ENCODE measurements around the gene CRB2. TPM values are rescaled to one million over a fixed set of nuclear protein-coding genes. Genes with fewer than 3 reads are reported as not detected.

Gene CRB2
- total and polyA plus RNA-seq, 2 of the 4 experiments (the other 2 are of a cell fraction) = not detected

DNA sequence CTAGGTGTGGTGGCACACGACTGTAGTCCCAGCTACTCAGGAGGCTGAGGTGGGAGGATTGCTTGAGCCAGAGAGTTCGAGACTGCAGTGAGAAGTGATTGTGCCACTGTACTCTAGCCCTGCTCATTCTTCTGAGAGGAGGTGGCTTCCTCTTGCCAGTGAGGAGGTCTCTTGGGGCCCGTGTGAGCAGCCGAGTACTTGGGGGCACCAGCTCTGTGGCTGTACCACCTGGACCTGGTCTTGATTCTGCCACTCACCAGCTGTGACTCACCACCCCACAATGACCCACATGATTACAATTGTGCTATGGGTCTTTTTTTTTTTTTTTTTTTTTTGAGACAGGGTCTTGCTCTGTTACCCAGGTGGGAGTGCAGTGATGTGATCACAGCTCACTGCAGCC, 18.0 kb upstream of the CRB2 start:
- intact Hi-C loops (cut with micrococcal nuclease) = loop anchor here (5.0 kb wide), 1 partner anchor 71 kb away; the partner anchor contains the start of gene STRBP
- DNase-seq (no peak), ATAC-seq (ENCODE audit: low read depth) (no peak)
- in situ Hi-C loops (cut with MboI; ENCODE audit: low sequenced_read_pairs) = loop anchor here (25.0 kb wide), 1 partner anchor 501 kb away; the partner anchor contains the start of gene PDCL
- Histone ChIP-seq H3K9me1 (ENCODE audit: insufficient read depth, low read length) (no peaks in the 10 kb centered on the region), H4K8ac (ENCODE audit: low read depth in 2 of 2, low read length in 2 of 2) (no peak overlapping the region), H3K27me3 (ENCODE audit: control insufficient read depth, insufficient read depth, low read length) (peaks cover 8% of the 10 kb centered on the region), H3K9me3 (ENCODE audit: control insufficient read depth, insufficient read depth, low read length) (no peaks in the 10 kb centered on the region), H2BK5ac (ENCODE audit: low read depth, low read length, poor library complexity, severe bottlenecking) (no peak overlapping the region), H4K20me1 (ENCODE audit: insufficient read depth, low read length) (no peaks in the 10 kb centered on the region), H3K36me3 (ENCODE audit: control insufficient read depth, insufficient read depth, low read length) (no peaks in the 10 kb centered on the region), H4K91ac (ENCODE audit: insufficient read depth, low read depth, low read length) (no peak overlapping the region), H2BK120ac (ENCODE audit: low read depth, low read length) (no peak overlapping the region), H3K56ac (ENCODE audit: extremely low read depth, insufficient read depth, low read length) (no peak overlapping the region), H2BK20ac (ENCODE audit: low read depth, low read length) (no peak overlapping the region), H3K79me1 (ENCODE audit: low read depth in 1 of 2, low read length in 2 of 2) (no peaks in the 10 kb centered on the region), H3K4me3 (ENCODE audit: insufficient read depth, low read depth, low read length) (no peak overlapping the region), H3K23ac (ENCODE audit: low read depth, low read length) (no peak overlapping the region), H3K4me2 (ENCODE audit: low read depth, low read length) (no peak overlapping the region), H3K4me1 (ENCODE audit: control insufficient read depth, insufficient read depth, low read length) (peaks cover 4% of the 10 kb centered on the region; the same call in 1 of the 2 replicates), H3K18ac (ENCODE audit: low read depth, low read length) (no peak overlapping the region), H2AK9ac (replicated peaks; ENCODE audit: low read depth, low read length, poor library complexity) (no peak overlapping the region), H3K27ac (ENCODE audit: insufficient read depth, low read length) (no peak overlapping the region), H3K14ac (replicated peaks; ENCODE audit: low read depth, low read length) (no peak overlapping the region), H4K5ac (ENCODE audit: low read depth, low read length) (no peak overlapping the region), H2AK5ac (ENCODE audit: low read depth, low read length) (no peak overlapping the region), H3K9ac (ENCODE audit: low read depth, low read length) (no peak overlapping the region), H2BK15ac (ENCODE audit: low read depth, low read length) (no peak overlapping the region), H3K4ac (ENCODE audit: low read depth, low read length) (no peak overlapping the region), H2AFZ (replicated peaks; ENCODE audit: low read length, poor library complexity) (no peak overlapping the region)
- CTCF ChIA-PET = interaction anchor here (0.7 kb wide), 1 partner anchor 255 kb away, joined by 8 read pairs; no protein-coding TSS in a partner anchor
- dilution Hi-C loops (cut with HindIII; ENCODE audit: low sequenced_read_pairs, unreplicated experiment) = no loop called here
- POLR2A ChIA-PET (ENCODE audit: unreplicated experiment) = no interaction called here
- no peak for TF ChIP-seq POLR2A (IDR thresholded peaks at IDR 0.05; ENCODE audit: low read depth, low read length)
- no peak for TF ChIP-seq RFX5 (IDR thresholded peaks at IDR 0.05; ENCODE audit: low read depth, low read length)
- TF ChIP-seq, protein P1, sequence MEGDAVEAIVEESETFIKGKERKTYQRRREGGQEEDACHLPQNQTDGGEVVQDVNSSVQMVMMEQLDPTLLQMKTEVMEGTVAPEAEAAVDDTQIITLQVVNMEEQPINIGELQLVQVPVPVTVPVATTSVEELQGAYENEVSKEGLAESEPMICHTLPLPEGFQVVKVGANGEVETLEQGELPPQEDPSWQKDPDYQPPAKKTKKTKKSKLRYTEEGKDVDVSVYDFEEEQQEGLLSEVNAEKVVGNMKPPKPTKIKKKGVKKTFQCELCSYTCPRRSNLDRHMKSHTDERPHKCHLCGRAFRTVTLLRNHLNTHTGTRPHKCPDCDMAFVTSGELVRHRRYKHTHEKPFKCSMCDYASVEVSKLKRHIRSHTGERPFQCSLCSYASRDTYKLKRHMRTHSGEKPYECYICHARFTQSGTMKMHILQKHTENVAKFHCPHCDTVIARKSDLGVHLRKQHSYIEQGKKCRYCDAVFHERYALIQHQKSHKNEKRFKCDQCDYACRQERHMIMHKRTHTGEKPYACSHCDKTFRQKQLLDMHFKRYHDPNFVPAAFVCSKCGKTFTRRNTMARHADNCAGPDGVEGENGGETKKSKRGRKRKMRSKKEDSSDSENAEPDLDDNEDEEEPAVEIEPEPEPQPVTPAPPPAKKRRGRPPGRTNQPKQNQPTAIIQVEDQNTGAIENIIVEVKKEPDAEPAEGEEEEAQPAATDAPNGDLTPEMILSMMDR (conservative IDR thresholded peaks at IDR 0.05; ENCODE audit: low read depth, low read length) = no peak
- TF ChIP-seq BHLHE40 (IDR thresholded peaks at IDR 0.05; ENCODE audit: low read depth, low read length) = no peak
- no peak for TF ChIP-seq RCOR1 (IDR thresholded peaks at IDR 0.05; ENCODE audit: insufficient replicate concordance, low read length)
- no peak for TF ChIP-seq NFE2L2 (IDR thresholded peaks at IDR 0.05; ENCODE audit: low read depth, low read length)
- no peak for TF ChIP-seq RAD21 (IDR thresholded peaks at IDR 0.05; ENCODE audit: low read length)
- TF ChIP-seq SMC3 (IDR thresholded peaks at IDR 0.05; ENCODE audit: low read depth, low read length) = no peak
- no peak for TF ChIP-seq MXI1 (IDR thresholded peaks at IDR 0.05; ENCODE audit: borderline replicate concordance, low read depth, low read length)
- TF ChIP-seq FOS (IDR thresholded peaks at IDR 0.05; ENCODE audit: low read depth, low read length) = no peak
- TF ChIP-seq, protein P2, sequence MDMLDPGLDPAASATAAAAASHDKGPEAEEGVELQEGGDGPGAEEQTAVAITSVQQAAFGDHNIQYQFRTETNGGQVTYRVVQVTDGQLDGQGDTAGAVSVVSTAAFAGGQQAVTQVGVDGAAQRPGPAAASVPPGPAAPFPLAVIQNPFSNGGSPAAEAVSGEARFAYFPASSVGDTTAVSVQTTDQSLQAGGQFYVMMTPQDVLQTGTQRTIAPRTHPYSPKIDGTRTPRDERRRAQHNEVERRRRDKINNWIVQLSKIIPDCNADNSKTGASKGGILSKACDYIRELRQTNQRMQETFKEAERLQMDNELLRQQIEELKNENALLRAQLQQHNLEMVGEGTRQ (IDR thresholded peaks at IDR 0.05; ENCODE audit: low read depth, low read length) = no peak
- TF ChIP-seq CEBPB (IDR thresholded peaks at IDR 0.05; ENCODE audit: low read depth, low read length) = no peak
- no peak for TF ChIP-seq CHD1 (IDR thresholded peaks at IDR 0.05; ENCODE audit: low read depth, low read length)
- WGBS, 2 experiments (ENCODE audit: extremely low coverage in 2 of 2, insufficient read length in 1 of 2) = no CpG with 5 or more reads among the region's 4 CpGs
- no TSS peak for BruUV-seq (replicated peaks)

Data from IMR-90 (cell line).